HG03159 (cell line): ENCODE results near the gene PADI3.
"Not testable (repeated sequence)": the region's sequence is repeated elsewhere in the genome, so short reads cannot be mapped to it uniquely, and the experiment has no call there.

Experiments
- ATAC-seq: cut with Tn5 transposase; IDR thresholded peaks from one replicate; pipeline ENCODE4 v1.9.1; 2021; ENCODE audit warnings: mild to moderate bottlenecking, moderate library complexity; ENCODE audit not compliant: unreplicated experiment

The PADI3 gene

GRCh38 chr1:17239420-17239819, 9.5 kb upstream of the PADI3 start:
- no peak for ATAC-seq

- ATAC-seq: not testable (repeated sequence)
Measured at GRCh38 chr1:17241011-17241779, 7.7 kb upstream of the PADI3 start.

GRCh38 chr1:17241780-17242074, 7.2 kb upstream of the PADI3 start:
- ATAC-seq: not testable (repeated sequence)

- ATAC-seq: no peak
Measured at GRCh38 chr1:17243274-17243673, 5.6 kb upstream of the PADI3 start.

- ATAC-seq: no peak
Measured at GRCh38 chr1:17244821-17245740, 3.8 kb upstream of the PADI3 start.

- no peak for ATAC-seq
Measured at GRCh38 chr1:17245816-17246325, 3.0 kb upstream of the PADI3 start.

GRCh38 chr1:17246971-17247370, 1.9 kb upstream of the PADI3 start:
- ATAC-seq: no peak

- ATAC-seq: no peak
Measured at GRCh38 chr1:17250601-17251000, 1.7 kb downstream of the PADI3 start.

GRCh38 chr1:17251246-17251645, 2.3 kb downstream of the PADI3 start:
- no peak for ATAC-seq

GRCh38 chr1:17251701-17252376, 2.9 kb downstream of the PADI3 start:
- no peak for ATAC-seq

GRCh38 chr1:17255336-17255735, 6.4 kb downstream of the PADI3 start:
- ATAC-seq: no peak

- no peak for ATAC-seq
Measured at GRCh38 chr1:17258116-17258757, 9.3 kb downstream of the PADI3 start.

GRCh38 chr1:17258758-17259130, 9.8 kb downstream of the PADI3 start:
- ATAC-seq: no peak

GRCh38 chr1:17259233-17259873, 10.5 kb downstream of the PADI3 start:
- ATAC-seq: no peak

GRCh38 chr1:17260264-17260663, 11.4 kb downstream of the PADI3 start:
- ATAC-seq: no peak

GRCh38 chr1:17260738-17261137, 11.8 kb downstream of the PADI3 start:
- no peak for ATAC-seq

- no peak for ATAC-seq
Measured at GRCh38 chr1:17263936-17264335, 15.0 kb downstream of the PADI3 start.

- no peak for ATAC-seq
Measured at GRCh38 chr1:17264470-17264869, 15.6 kb downstream of the PADI3 start.

- no peak for ATAC-seq
Measured at GRCh38 chr1:17265162-17265561, 16.3 kb downstream of the PADI3 start.

GRCh38 chr1:17265950-17266349, 17.1 kb downstream of the PADI3 start:
- ATAC-seq: no peak
